ENCODE results near the gene VANGL2. TPM values are rescaled to one million over a fixed set of nuclear protein-coding genes. Genes with fewer than 3 reads are reported as not detected.

Gene VANGL2
- total RNA-seq, 2 donors from 2014 or later: 3.9 to 10.3 TPM

- H3K4me1 ChIP-seq: peaks cover 4% of the 10 kb centered on the region
- H3K4me3 ChIP-seq: no peak overlapping the region
- H3K36me3 ChIP-seq: no peaks in the 10 kb centered on the region
- H3K27ac ChIP-seq: no peak overlapping the region
- no peaks in the 10 kb centered on the region for H3K27me3 ChIP-seq
- intact Hi-C loops (cut with DNase I): no loop called here
- H3K9ac ChIP-seq (ENCODE audit: low read depth in 2 of 2, low read length in 2 of 2): no peak overlapping the region
- DNase-seq: no peak
- no peaks in the 10 kb centered on the region for H3K9me3 ChIP-seq
- no peak for TF ChIP-seq CTCF (IDR thresholded peaks at IDR 0.05)
Measured at GRCh38 chr1:160425847-160426246, 25.5 kb downstream of the VANGL2 start.

- intact Hi-C loops (cut with DNase I): no loop called here
- no peak for TF ChIP-seq CTCF (IDR thresholded peaks at IDR 0.05)
- Histone ChIP-seq H3K4me3 (no peak overlapping the region), H3K9me3 (no peaks in the 10 kb centered on the region), H3K4me1 (peaks cover 4% of the 10 kb centered on the region), H3K27ac (no peak overlapping the region), H3K27me3 (no peaks in the 10 kb centered on the region), H3K36me3 (no peaks in the 10 kb centered on the region), H3K9ac (ENCODE audit: low read depth in 2 of 2, low read length in 2 of 2) (no peak overlapping the region)
- no peak for DNase-seq
Measured at GRCh38 chr1:160427625-160428024, 27.3 kb downstream of the VANGL2 start.

- H3K36me3 ChIP-seq: no peaks in the 10 kb centered on the region
- no peak overlapping the region for H3K9ac ChIP-seq (ENCODE audit: low read depth in 2 of 2, low read length in 2 of 2)
- H3K4me1 ChIP-seq: peaks cover 4% of the 10 kb centered on the region
- no peaks in the 10 kb centered on the region for H3K9me3 ChIP-seq
- intact Hi-C loops (cut with DNase I): no loop called here
- DNase-seq: no peak
- TF ChIP-seq CTCF (IDR thresholded peaks at IDR 0.05): no peak
- no peaks in the 10 kb centered on the region for H3K27me3 ChIP-seq
- no peak overlapping the region for H3K27ac ChIP-seq
- H3K4me3 ChIP-seq: no peak overlapping the region
Measured at GRCh38 chr1:160428053-160428452, 27.7 kb downstream of the VANGL2 start.

- peak; percentile 55 for TF ChIP-seq CTCF (IDR thresholded peaks at IDR 0.05)
- Histone ChIP-seq H3K4me3 (no peak overlapping the region), H3K4me1 (peaks cover 4% of the 10 kb centered on the region), H3K27me3 (no peaks in the 10 kb centered on the region), H3K9me3 (no peaks in the 10 kb centered on the region), H3K27ac (peak overlapping the region; percentile 74), H3K36me3 (no peaks in the 10 kb centered on the region), H3K9ac (ENCODE audit: low read depth in 2 of 2, low read length in 2 of 2) (peak overlapping the region in 1 of 2 donors; percentile 51)
- peak; percentile 77 for DNase-seq
- intact Hi-C loops (cut with DNase I): no loop called here
Measured at GRCh38 chr1:160428655-160429054, 28.3 kb downstream of the VANGL2 start.

- H3K9ac ChIP-seq (ENCODE audit: low read depth in 2 of 2, low read length in 2 of 2): peak overlapping the region in 1 of 2 donors; percentile 51
- no peak overlapping the region for H3K4me3 ChIP-seq
- H3K27me3 ChIP-seq: no peaks in the 10 kb centered on the region
- no peaks in the 10 kb centered on the region for H3K36me3 ChIP-seq
- intact Hi-C loops (cut with DNase I): no loop called here
- peaks cover 4% of the 10 kb centered on the region for H3K4me1 ChIP-seq
- no peak for TF ChIP-seq CTCF (IDR thresholded peaks at IDR 0.05)
- H3K9me3 ChIP-seq: no peaks in the 10 kb centered on the region
- peak; percentile 69 for DNase-seq
- H3K27ac ChIP-seq: peak overlapping the region; percentile 74
Measured at GRCh38 chr1:160429125-160429561, 28.8 kb downstream of the VANGL2 start.

Measured in colonic mucosa (tissue), 4 donors.